HG02943 (cell line): ENCODE measurements around the gene TNFRSF14.
"Not testable (repeated sequence)": the region's sequence is repeated elsewhere in the genome, so short reads cannot be mapped to it uniquely, and the experiment has no call there.

ENCODE experiments used
- ATAC-seq: cut with Tn5 transposase; IDR thresholded peaks from one replicate; pipeline ENCODE4 v1.9.1; 2021; ENCODE audit warnings: mild to moderate bottlenecking, low read depth, moderate library complexity; ENCODE audit not compliant: unreplicated experiment

Gene TNFRSF14

GRCh38 chr1:2537784-2538115 lies 18.4 kb upstream of the TNFRSF14 start:
- no peak for ATAC-seq

- ATAC-seq: no peak
Observed at GRCh38 chr1:2538376-2538775, 17.8 kb upstream of the TNFRSF14 start.

- no peak for ATAC-seq
Observed at GRCh38 chr1:2538872-2539271, 17.3 kb upstream of the TNFRSF14 start.

GRCh38 chr1:2539312-2539907 lies 16.8 kb upstream of the TNFRSF14 start:
- no peak for ATAC-seq

GRCh38 chr1:2540816-2541492 lies 15.2 kb upstream of the TNFRSF14 start:
- no peak for ATAC-seq

- no peak for ATAC-seq
Observed at GRCh38 chr1:2541619-2542245, 14.4 kb upstream of the TNFRSF14 start.

GRCh38 chr1:2542246-2542915 lies 13.8 kb upstream of the TNFRSF14 start:
- no peak for ATAC-seq

GRCh38 chr1:2543543-2544092 lies 12.6 kb upstream of the TNFRSF14 start:
- no peak for ATAC-seq

- ATAC-seq: no peak
Observed at GRCh38 chr1:2544093-2544874, 11.9 kb upstream of the TNFRSF14 start.

- no peak for ATAC-seq
Observed at GRCh38 chr1:2544875-2545640, 11.1 kb upstream of the TNFRSF14 start.

GRCh38 chr1:2545754-2546514 lies 10.2 kb upstream of the TNFRSF14 start:
- peak; percentile 29 for ATAC-seq

GRCh38 chr1:2546515-2547209 lies 9.5 kb upstream of the TNFRSF14 start:
- ATAC-seq: peak; percentile 30

- ATAC-seq: no peak
Observed at GRCh38 chr1:2547210-2548067, 8.7 kb upstream of the TNFRSF14 start.

GRCh38 chr1:2548068-2548589 lies 8.0 kb upstream of the TNFRSF14 start:
- peak; percentile 15 for ATAC-seq

GRCh38 chr1:2549367-2550029 lies 6.7 kb upstream of the TNFRSF14 start:
- ATAC-seq: not testable (repeated sequence)

GRCh38 chr1:2550309-2550861 lies 5.8 kb upstream of the TNFRSF14 start:
- not testable (repeated sequence) for ATAC-seq
